K562 (cell line): ENCODE measurements around the gene GPAT2. TPM values are rescaled to one million over a fixed set of nuclear protein-coding genes. Genes with fewer than 3 reads are reported as not detected.

Source experiments
- polyA plus RNA-seq, 8 experiments: library from polyadenylated mRNA; depleted of rRNA in 4 of 8; stranded (reverse) in 5 of 8; unstranded in 3 of 8; fragments of >200 nt; fragmentation: Nextera tagmentation in 2 of 8; fragmentation: Illumina TruSeq in 1 of 8; extraction: Ambion mirVana in 2 of 8; extraction: Trizol in 1 of 8; gene quantifications; 2 replicates each; pipeline versions ENCODE4 v1.2.1 to v1.2.3, GENCODE V29; 2011 to 2014; ENCODE audit warnings: inconsistent platforms in 1 of 8, missing spikeins in 1 of 8
- small RNA-seq: library from RNA; depleted of rRNA; stranded (forward); fragments of <200 nt; gene quantifications from one replicate; pipeline ENCODE3, GENCODE V24; 2014
- total RNA-seq, 7 experiments: library from RNA; depleted of rRNA in 6 of 7; stranded (reverse); fragments of >200 nt in 6 of 7; fragmentation: Illumina TruSeq in 2 of 7; extraction: Trizol in 2 of 7; gene quantifications; 2 replicates each; pipeline versions ENCODE4 v1.2.1 to v1.2.3, GENCODE V29; 2011 to 2021; ENCODE audit warnings: low replicate concordance in 1 of 7

The GPAT2 gene
- total and polyA plus RNA-seq, 9 of the 15 experiments (the other 6 are each of a cell fraction or from before 2014, with no cell fraction given): 0.01 to 1.2 (median 0.22) TPM; not detected in 3

Small RNA genes lying within 50 kb of the gene (small RNA-seq; reads per million reads assigned to genes)
- gene RN7SL210P: not detected

Other genes starting within 250 kb of the GPAT2 start
- 23.2 and 23.6 TPM in 2 replicates for gene ANKRD36C, start 43.1 kb downstream of the GPAT2 start, total RNA-seq (2014; rRNA removed)
- gene ANKRD36C, start 43.1 kb downstream of the GPAT2 start, total RNA-seq (2014; rRNA removed; fragmentation: Illumina TruSeq; extraction: Trizol): 44.4 and 45.3 TPM in 2 replicates
- gene ANKRD36C, start 43.1 kb downstream of the GPAT2 start, total RNA-seq (2015; rRNA removed; fragmentation: Illumina TruSeq; extraction: Trizol): 50.0 and 51.6 TPM in 2 replicates
- gene ANKRD36C, start 43.1 kb downstream of the GPAT2 start, total RNA-seq (2021): 26.4 and 26.6 TPM in 2 replicates
- 10.6 and 11.9 TPM in 2 replicates for gene ANKRD36C, start 43.1 kb downstream of the GPAT2 start, polyA plus RNA-seq (2011; rRNA removed)
- gene ANKRD36C, start 43.1 kb downstream of the GPAT2 start, polyA plus RNA-seq (2014; fragmentation: Illumina TruSeq; extraction: Trizol): 6.7 and 7.3 TPM in 2 replicates
- gene ANKRD36C, start 43.1 kb downstream of the GPAT2 start, polyA plus RNA-seq (2014; fragmentation: Nextera tagmentation; extraction: Ambion mirVana): 10 to 100 TPM in 1 of 2 experiments, 1 to 10 TPM in 1; 4.4 to 11.9 TPM
- 6.4 and 8.4 TPM in 2 replicates for gene ANKRD36C, start 43.1 kb downstream of the GPAT2 start, polyA plus RNA-seq (2014; rRNA removed)
- gene ADRA2B, start 81.7 kb upstream of the GPAT2 start, total RNA-seq (2014; rRNA removed): not detected in 2 replicates
- not detected in 2 replicates for gene ADRA2B, start 81.7 kb upstream of the GPAT2 start, total RNA-seq (2014; rRNA removed; fragmentation: Illumina TruSeq; extraction: Trizol)
- gene ADRA2B, start 81.7 kb upstream of the GPAT2 start, total RNA-seq (2015; rRNA removed; fragmentation: Illumina TruSeq; extraction: Trizol): not detected in 2 replicates
- not detected in 2 replicates for gene ADRA2B, start 81.7 kb upstream of the GPAT2 start, total RNA-seq (2021)
- not detected in 2 replicates for gene ADRA2B, start 81.7 kb upstream of the GPAT2 start, polyA plus RNA-seq (2011; rRNA removed)
- gene ADRA2B, start 81.7 kb upstream of the GPAT2 start, polyA plus RNA-seq (2014; fragmentation: Illumina TruSeq; extraction: Trizol): not detected in 2 replicates
- not detected for gene ADRA2B, start 81.7 kb upstream of the GPAT2 start, polyA plus RNA-seq (2014; fragmentation: Nextera tagmentation; extraction: Ambion mirVana)
- gene ADRA2B, start 81.7 kb upstream of the GPAT2 start, polyA plus RNA-seq (2014; rRNA removed): not detected in 2 replicates
- not detected in 2 replicates for gene ASTL, start 103.6 kb upstream of the GPAT2 start, total RNA-seq (2014; rRNA removed)
- not detected in 2 replicates for gene ASTL, start 103.6 kb upstream of the GPAT2 start, total RNA-seq (2014; rRNA removed; fragmentation: Illumina TruSeq; extraction: Trizol)
- gene ASTL, start 103.6 kb upstream of the GPAT2 start, total RNA-seq (2015; rRNA removed; fragmentation: Illumina TruSeq; extraction: Trizol): not detected in 2 replicates
- not detected in 2 replicates for gene ASTL, start 103.6 kb upstream of the GPAT2 start, total RNA-seq (2021)
- not detected in 2 replicates for gene ASTL, start 103.6 kb upstream of the GPAT2 start, polyA plus RNA-seq (2011; rRNA removed)
- not detected in 2 replicates for gene ASTL, start 103.6 kb upstream of the GPAT2 start, polyA plus RNA-seq (2014; fragmentation: Illumina TruSeq; extraction: Trizol)
- not detected for gene ASTL, start 103.6 kb upstream of the GPAT2 start, polyA plus RNA-seq (2014; fragmentation: Nextera tagmentation; extraction: Ambion mirVana)
- not detected in 2 replicates for gene ASTL, start 103.6 kb upstream of the GPAT2 start, polyA plus RNA-seq (2014; rRNA removed)
- not detected in 2 replicates for gene DUSP2, start 110.5 kb upstream of the GPAT2 start, total RNA-seq (2014; rRNA removed)
- gene DUSP2, start 110.5 kb upstream of the GPAT2 start, total RNA-seq (2014; rRNA removed; fragmentation: Illumina TruSeq; extraction: Trizol): not detected in 2 replicates
- gene DUSP2, start 110.5 kb upstream of the GPAT2 start, total RNA-seq (2015; rRNA removed; fragmentation: Illumina TruSeq; extraction: Trizol): not detected in 2 replicates
- 0.18 and 0.42 TPM in 2 replicates for gene DUSP2, start 110.5 kb upstream of the GPAT2 start, total RNA-seq (2021)
- 0.04 TPM in 1 of 2 replicates, not detected in the other for gene DUSP2, start 110.5 kb upstream of the GPAT2 start, polyA plus RNA-seq (2011; rRNA removed)
- not detected in 2 replicates for gene DUSP2, start 110.5 kb upstream of the GPAT2 start, polyA plus RNA-seq (2014; fragmentation: Illumina TruSeq; extraction: Trizol)
- gene DUSP2, start 110.5 kb upstream of the GPAT2 start, polyA plus RNA-seq (2014; fragmentation: Nextera tagmentation; extraction: Ambion mirVana): not detected
- not detected in 2 replicates for gene DUSP2, start 110.5 kb upstream of the GPAT2 start, polyA plus RNA-seq (2014; rRNA removed)
- gene STARD7, start 173.9 kb upstream of the GPAT2 start, total RNA-seq (2014; rRNA removed): 147 and 306 TPM in 2 replicates
- gene STARD7, start 173.9 kb upstream of the GPAT2 start, total RNA-seq (2014; rRNA removed; fragmentation: Illumina TruSeq; extraction: Trizol): 173 and 193 TPM in 2 replicates
- gene STARD7, start 173.9 kb upstream of the GPAT2 start, total RNA-seq (2015; rRNA removed; fragmentation: Illumina TruSeq; extraction: Trizol): 170 and 173 TPM in 2 replicates
- gene STARD7, start 173.9 kb upstream of the GPAT2 start, total RNA-seq (2021): 192 and 196 TPM in 2 replicates
- 95.3 and 108 TPM in 2 replicates for gene STARD7, start 173.9 kb upstream of the GPAT2 start, polyA plus RNA-seq (2011; rRNA removed)
- 136 and 145 TPM in 2 replicates for gene STARD7, start 173.9 kb upstream of the GPAT2 start, polyA plus RNA-seq (2014; fragmentation: Illumina TruSeq; extraction: Trizol)
- 100 to 1,000 TPM in 1 of 2 experiments, 10 to 100 TPM in 1; 90.9 to 140 TPM for gene STARD7, start 173.9 kb upstream of the GPAT2 start, polyA plus RNA-seq (2014; fragmentation: Nextera tagmentation; extraction: Ambion mirVana)
- gene STARD7, start 173.9 kb upstream of the GPAT2 start, polyA plus RNA-seq (2014; rRNA removed): 103 and 122 TPM in 2 replicates
- 7.2 and 9.8 TPM in 2 replicates for gene TMEM127, start 231.1 kb upstream of the GPAT2 start, total RNA-seq (2014; rRNA removed)
- gene TMEM127, start 231.1 kb upstream of the GPAT2 start, total RNA-seq (2014; rRNA removed; fragmentation: Illumina TruSeq; extraction: Trizol): 6.7 and 6.8 TPM in 2 replicates
- 10.3 and 10.7 TPM in 2 replicates for gene TMEM127, start 231.1 kb upstream of the GPAT2 start, total RNA-seq (2015; rRNA removed; fragmentation: Illumina TruSeq; extraction: Trizol)
- gene TMEM127, start 231.1 kb upstream of the GPAT2 start, total RNA-seq (2021): 18.6 and 20.0 TPM in 2 replicates
- 10.9 and 16.6 TPM in 2 replicates for gene TMEM127, start 231.1 kb upstream of the GPAT2 start, polyA plus RNA-seq (2011; rRNA removed)
- 16.6 and 17.4 TPM in 2 replicates for gene TMEM127, start 231.1 kb upstream of the GPAT2 start, polyA plus RNA-seq (2014; fragmentation: Illumina TruSeq; extraction: Trizol)
- 1 to 10 TPM; 1.7 to 2.0 TPM for gene TMEM127, start 231.1 kb upstream of the GPAT2 start, polyA plus RNA-seq (2014; fragmentation: Nextera tagmentation; extraction: Ambion mirVana)
- 9.9 and 10.8 TPM in 2 replicates for gene TMEM127, start 231.1 kb upstream of the GPAT2 start, polyA plus RNA-seq (2014; rRNA removed)
- 121 and 182 TPM in 2 replicates for gene CIAO1, start 231.3 kb upstream of the GPAT2 start, total RNA-seq (2014; rRNA removed)
- 64.7 and 78.7 TPM in 2 replicates for gene CIAO1, start 231.3 kb upstream of the GPAT2 start, total RNA-seq (2014; rRNA removed; fragmentation: Illumina TruSeq; extraction: Trizol)
- 85.4 and 89.7 TPM in 2 replicates for gene CIAO1, start 231.3 kb upstream of the GPAT2 start, total RNA-seq (2015; rRNA removed; fragmentation: Illumina TruSeq; extraction: Trizol)
- 92.8 and 94.3 TPM in 2 replicates for gene CIAO1, start 231.3 kb upstream of the GPAT2 start, total RNA-seq (2021)
- 102 and 122 TPM in 2 replicates for gene CIAO1, start 231.3 kb upstream of the GPAT2 start, polyA plus RNA-seq (2011; rRNA removed)
- 94.2 and 104 TPM in 2 replicates for gene CIAO1, start 231.3 kb upstream of the GPAT2 start, polyA plus RNA-seq (2014; fragmentation: Illumina TruSeq; extraction: Trizol)
- gene CIAO1, start 231.3 kb upstream of the GPAT2 start, polyA plus RNA-seq (2014; fragmentation: Nextera tagmentation; extraction: Ambion mirVana): 10 to 100 TPM; 11.4 to 19.2 TPM
- 145 and 156 TPM in 2 replicates for gene CIAO1, start 231.3 kb upstream of the GPAT2 start, polyA plus RNA-seq (2014; rRNA removed)